SK-N-MC (cell line): ENCODE results near the gene FAS.

Source experiments
- DNase-seq: peaks from one replicate; pipeline ENCODE4 v3.0.0-alpha.2; 2011; ENCODE audit warnings: low read depth, low spot score
- H3K27ac ChIP-seq: fragments of 200-600 bp; sonication (generic); 2 replicates; pipeline ENCODE4 v1.5.1; 2016; ENCODE audit warnings: mixed run types
- H3K36me3 ChIP-seq: fragments of 200-600 bp; sonication (generic); 2 replicates; pipeline ENCODE4 v1.6.1; 2017; ENCODE audit warnings: antibody characterized with exemption, low read length, mixed read lengths; ENCODE audit not compliant: insufficient read depth
- H3K4me3 ChIP-seq: fragments of 200-600 bp; sonication (generic); 2 replicates; pipeline ENCODE4 v1.5.1; 2016
- H3K9ac ChIP-seq: fragments of 200-600 bp; sonication (generic); 2 replicates; pipeline ENCODE4 v1.8.0; 2017; ENCODE audit warnings: mixed run types, mixed read lengths; ENCODE audit not compliant: insufficient read length
- H3K9me3 ChIP-seq: fragments of 200-600 bp; sonication (generic); 2 replicates; pipeline ENCODE4 v1.6.1; 2017; ENCODE audit warnings: low read depth, mild to moderate bottlenecking, antibody characterized with exemption, low read length, moderate library complexity, mixed read lengths
- EZH2 ChIP-seq: fragments of 200-600 bp; sonication (generic); IDR thresholded peaks from one replicate; pipeline ENCODE4 v1.6.1; 2017; ENCODE audit warnings: antibody characterized with exemption
- FOXP2 ChIP-seq: optimal IDR thresholded peaks from 2 replicates; pipeline ENCODE3; 2011; ENCODE audit warnings: mild to moderate bottlenecking, moderate library complexity; ENCODE audit not compliant: insufficient read depth; ENCODE audit errors: extremely low read length, control extremely low read depth
- POLR2AphosphoS5 ChIP-seq: IDR thresholded peaks from 2 replicates; pipeline ENCODE4 v1.6.1; 2012; ENCODE audit warnings: mild to moderate bottlenecking, low read depth, low read length, borderline replicate concordance

Gene FAS

DNA sequence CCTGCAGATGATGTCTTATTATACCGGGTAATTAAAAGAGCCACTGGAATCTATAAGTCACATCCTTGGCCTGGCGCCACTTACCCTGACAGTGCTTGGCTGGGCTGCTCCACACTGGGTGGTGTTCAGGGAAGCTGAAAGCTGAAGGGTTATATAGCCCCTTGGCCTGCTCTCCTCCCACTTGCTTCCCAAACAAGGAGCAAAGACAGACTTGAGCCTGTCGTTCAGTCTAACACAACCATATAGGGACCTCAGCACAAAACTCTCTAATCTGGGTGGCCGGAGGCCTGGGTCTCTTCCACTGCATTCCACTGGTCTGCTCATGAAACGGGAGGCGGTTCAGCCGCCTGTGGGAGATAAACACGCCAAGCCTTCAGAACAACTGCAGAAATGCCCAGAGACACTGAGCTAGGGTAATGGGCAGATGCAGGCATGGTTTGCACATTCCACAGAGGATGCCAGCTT, 37.9 kb upstream of the FAS start, which contains the start of gene ACTA2:
ACTA2 (minus strand) TSS at position 127 of the 465 bp plus-strand sequence. CDS start 3,843 bp downstream, outside the sequence.
- no peak for DNase-seq
- Histone ChIP-seq H3K27ac (peak within 1 kb of the TSS; percentile 94), H3K9me3 (no peaks in the 10 kb centered on the region), H3K9ac (no peak within 1 kb of the TSS), H3K36me3 (no peaks in the 10 kb centered on the region), H3K4me3 (peak within 1 kb of the TSS; percentile 52)
- TF ChIP-seq POLR2AphosphoS5 (no peak), FOXP2 (no peak), EZH2 (no peak)

DNA sequence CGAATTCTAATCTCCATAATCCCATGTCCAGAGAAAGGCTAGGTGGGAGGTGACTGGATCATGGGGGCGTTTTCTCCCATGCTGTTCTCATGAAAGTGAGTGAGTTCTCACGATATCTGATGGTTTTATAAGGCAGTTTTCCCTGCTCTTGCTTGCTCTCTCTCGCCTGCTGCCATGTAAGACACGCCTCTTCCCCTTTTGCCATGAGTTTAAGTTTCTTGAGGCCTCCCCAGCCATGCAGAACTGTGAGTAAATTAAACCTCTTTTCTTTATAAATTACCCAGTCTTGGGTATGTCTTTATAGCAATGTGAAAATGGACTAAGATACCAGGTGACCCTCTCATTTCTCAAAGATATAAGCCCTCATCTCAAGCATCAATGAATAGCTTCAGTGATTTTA, 36.9 kb upstream of the FAS start:
- TF ChIP-seq EZH2 (no peak), POLR2AphosphoS5 (no peak), FOXP2 (no peak)
- Histone ChIP-seq H3K27ac (no peak overlapping the region), H3K36me3 (no peaks in the 10 kb centered on the region), H3K9me3 (no peaks in the 10 kb centered on the region), H3K9ac (no peak overlapping the region), H3K4me3 (no peak overlapping the region)
- DNase-seq: no peak

DNA sequence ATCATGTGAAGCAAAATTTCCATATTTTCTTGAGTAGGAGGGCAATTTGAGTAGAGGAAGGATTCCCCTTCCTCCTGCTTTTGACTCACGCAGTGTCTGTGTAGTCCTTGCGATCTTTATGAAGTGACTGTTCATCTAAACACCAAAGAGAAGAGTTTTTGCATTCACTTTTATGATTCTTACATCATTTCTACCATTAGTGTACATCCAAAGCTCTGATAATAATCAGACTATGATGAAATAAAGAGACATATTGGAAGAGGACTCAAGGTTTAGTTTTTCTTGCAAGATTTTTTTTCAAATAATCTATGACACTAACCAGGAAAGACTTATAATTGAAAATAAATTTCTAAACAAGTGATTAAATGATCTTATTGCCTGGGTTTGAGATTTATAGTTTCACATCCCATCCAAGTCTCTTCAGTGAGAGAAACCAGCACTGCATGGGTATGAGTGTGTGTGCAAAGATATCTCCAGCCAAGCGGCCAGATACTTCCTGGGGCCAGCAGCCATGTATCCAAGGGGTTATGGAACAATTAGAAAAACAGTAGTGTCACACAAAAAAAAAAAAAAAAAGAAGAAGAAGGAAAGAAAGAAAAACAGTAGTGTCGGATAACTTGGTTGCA, 36.0 kb upstream of the FAS start:
- no peak overlapping the region for H3K9ac ChIP-seq
- H3K36me3 ChIP-seq: no peaks in the 10 kb centered on the region
- no peak overlapping the region for H3K27ac ChIP-seq
- DNase-seq: no peak
- TF ChIP-seq EZH2 (no peak), FOXP2 (no peak), POLR2AphosphoS5 (no peak)
- H3K9me3 ChIP-seq: no peaks in the 10 kb centered on the region
- H3K4me3 ChIP-seq: no peak overlapping the region

DNA sequence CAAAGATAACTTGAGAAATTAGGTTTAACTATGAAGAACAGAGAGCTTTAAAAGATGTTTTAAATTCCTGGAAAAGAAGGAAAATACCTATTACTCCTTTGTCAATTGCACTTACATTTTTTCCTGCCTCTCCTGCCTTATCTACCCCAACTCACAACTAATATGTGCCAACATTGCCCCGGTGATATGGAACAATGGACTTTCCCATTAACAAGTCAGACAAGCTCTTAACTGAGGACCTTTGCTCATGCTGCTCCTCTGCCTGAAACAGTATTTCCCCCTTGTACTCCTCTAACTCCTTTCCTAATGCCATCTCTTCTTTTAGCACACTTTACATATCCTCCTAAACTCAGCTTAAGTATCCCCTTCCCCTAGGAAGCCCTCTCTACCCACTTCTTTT, 33.2 kb upstream of the FAS start:
- no peaks in the 10 kb centered on the region for H3K9me3 ChIP-seq
- no peaks in the 10 kb centered on the region for H3K36me3 ChIP-seq
- H3K9ac ChIP-seq: no peak overlapping the region
- TF ChIP-seq FOXP2 (no peak), POLR2AphosphoS5 (no peak), EZH2 (no peak)
- H3K27ac ChIP-seq: no peak overlapping the region
- H3K4me3 ChIP-seq: no peak overlapping the region
- no peak for DNase-seq

DNA sequence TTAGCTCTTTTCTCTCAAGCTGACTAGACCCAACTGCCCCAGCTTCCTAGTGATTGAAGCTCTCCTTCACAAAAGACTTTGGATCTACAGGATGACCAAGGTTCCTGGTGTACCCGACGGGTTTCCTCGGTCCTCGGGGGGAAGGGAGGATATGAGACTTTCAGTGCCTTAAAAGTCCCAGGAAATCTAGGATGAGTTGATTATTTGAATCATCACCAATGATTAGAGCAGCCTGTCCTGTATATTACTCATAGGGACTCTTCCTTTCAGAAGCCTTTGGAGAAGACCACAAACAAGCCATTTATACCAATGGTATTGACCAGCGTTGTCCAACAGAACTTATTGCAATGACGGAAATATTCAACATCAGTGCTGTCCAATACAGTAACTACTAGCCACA, 31.9 kb upstream of the FAS start:
- Histone ChIP-seq H3K27ac (no peak overlapping the region), H3K9me3 (no peaks in the 10 kb centered on the region), H3K4me3 (no peak overlapping the region), H3K9ac (no peak overlapping the region), H3K36me3 (no peaks in the 10 kb centered on the region)
- DNase-seq: no peak
- TF ChIP-seq FOXP2 (no peak), POLR2AphosphoS5 (no peak), EZH2 (no peak)

DNA sequence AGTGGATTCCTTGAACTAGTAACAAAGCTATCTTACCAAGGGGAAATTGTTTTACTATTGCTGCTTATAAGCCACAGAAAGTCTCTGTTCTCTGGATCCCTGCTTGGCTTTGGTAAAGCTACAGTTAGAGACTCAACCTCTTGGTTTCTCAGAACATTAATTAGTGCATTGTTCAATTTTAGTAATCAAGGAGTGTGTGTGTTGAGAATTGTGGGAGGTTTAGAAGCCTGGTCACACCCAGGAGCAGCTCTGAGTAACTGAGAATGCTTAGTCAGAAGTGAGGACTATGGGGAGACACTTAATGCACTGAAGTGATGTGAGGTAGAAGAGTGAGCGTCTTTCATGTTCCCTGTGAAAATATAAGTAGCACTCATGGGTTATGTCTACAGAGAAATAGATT, 29.8 kb upstream of the FAS start:
- H3K4me3 ChIP-seq: no peak overlapping the region
- no peak for TF ChIP-seq EZH2
- TF ChIP-seq FOXP2: no peak
- TF ChIP-seq POLR2AphosphoS5: no peak
- H3K9ac ChIP-seq: no peak overlapping the region
- no peak for DNase-seq
- H3K9me3 ChIP-seq: no peaks in the 10 kb centered on the region
- no peaks in the 10 kb centered on the region for H3K36me3 ChIP-seq
- H3K27ac ChIP-seq: no peak overlapping the region

DNA sequence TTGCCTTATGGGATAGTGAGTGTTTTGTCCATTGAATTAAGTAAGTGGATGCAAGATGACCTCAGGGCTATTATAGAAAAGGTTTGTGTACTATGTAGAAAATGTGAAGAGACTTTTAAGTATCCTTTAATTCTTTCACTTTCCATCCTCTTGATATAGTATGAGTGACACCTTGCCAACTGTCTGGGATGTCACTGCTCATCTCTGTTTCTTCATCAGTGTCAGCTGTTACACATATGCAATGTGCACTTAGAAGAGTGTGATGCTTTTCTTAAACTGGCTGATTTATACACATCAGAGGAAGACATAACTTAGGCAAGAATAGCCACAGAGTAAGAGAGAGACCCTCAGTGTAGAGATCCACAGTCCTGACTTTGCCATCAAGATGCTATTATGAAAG, 29.3 kb upstream of the FAS start:
- TF ChIP-seq POLR2AphosphoS5 (no peak), EZH2 (no peak), FOXP2 (no peak)
- H3K9ac ChIP-seq: no peak overlapping the region
- no peak overlapping the region for H3K27ac ChIP-seq
- no peak for DNase-seq
- H3K36me3 ChIP-seq: no peaks in the 10 kb centered on the region
- no peak overlapping the region for H3K4me3 ChIP-seq
- no peaks in the 10 kb centered on the region for H3K9me3 ChIP-seq

DNA sequence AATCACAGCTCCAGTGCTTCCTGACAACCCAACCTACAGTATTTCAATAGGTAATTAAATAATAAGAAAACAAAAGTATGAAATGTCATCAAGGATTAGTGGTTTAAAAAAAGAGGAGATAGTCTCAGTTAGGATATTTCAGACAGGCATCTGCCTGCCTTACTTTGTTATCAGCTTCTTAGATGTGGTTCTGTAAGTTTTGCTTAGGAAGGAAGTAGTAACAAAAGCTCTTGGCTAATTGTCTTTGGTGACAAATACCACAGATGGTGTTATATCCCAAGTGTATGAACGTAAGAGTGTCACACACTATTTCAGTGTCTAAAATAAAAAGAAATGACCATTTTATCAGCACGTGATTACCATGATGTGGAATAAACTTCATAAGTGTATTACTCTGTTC, 28.3 kb upstream of the FAS start:
- Histone ChIP-seq H3K36me3 (no peaks in the 10 kb centered on the region), H3K9ac (no peak overlapping the region), H3K4me3 (no peak overlapping the region), H3K27ac (no peak overlapping the region), H3K9me3 (no peaks in the 10 kb centered on the region)
- no peak for TF ChIP-seq POLR2AphosphoS5
- no peak for TF ChIP-seq EZH2
- TF ChIP-seq FOXP2: no peak
- DNase-seq: no peak

DNA sequence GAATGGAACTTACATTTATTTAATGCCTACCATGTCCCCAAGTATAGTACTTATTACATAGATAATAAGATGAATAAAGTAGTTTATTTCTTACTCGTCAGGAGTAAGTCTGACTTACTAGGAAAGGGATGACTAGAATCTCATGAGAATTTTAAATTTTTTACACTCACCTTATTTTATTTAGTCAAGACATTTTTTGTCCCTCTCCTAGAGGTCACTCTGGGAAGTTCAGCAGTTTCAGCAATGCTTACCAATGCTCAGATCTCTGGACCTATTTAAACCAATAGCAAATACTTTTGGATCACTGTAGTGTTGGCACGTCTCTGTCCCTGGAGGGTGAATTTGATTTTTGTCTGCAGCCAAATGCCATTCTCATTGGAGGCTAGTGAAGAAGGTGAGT, 27.3 kb upstream of the FAS start:
- no peak for TF ChIP-seq FOXP2
- TF ChIP-seq POLR2AphosphoS5: no peak
- no peak for TF ChIP-seq EZH2
- no peaks in the 10 kb centered on the region for H3K9me3 ChIP-seq
- H3K9ac ChIP-seq: no peak overlapping the region
- no peak for DNase-seq
- H3K36me3 ChIP-seq: no peaks in the 10 kb centered on the region
- no peak overlapping the region for H3K4me3 ChIP-seq
- H3K27ac ChIP-seq: no peak overlapping the region
